ENCODE measurements around the gene DHTKD1.
"Not testable (repeated sequence)": the region's sequence is repeated elsewhere in the genome, so short reads cannot be mapped to it uniquely, and the experiment has no call there.

Gene DHTKD1

DNA sequence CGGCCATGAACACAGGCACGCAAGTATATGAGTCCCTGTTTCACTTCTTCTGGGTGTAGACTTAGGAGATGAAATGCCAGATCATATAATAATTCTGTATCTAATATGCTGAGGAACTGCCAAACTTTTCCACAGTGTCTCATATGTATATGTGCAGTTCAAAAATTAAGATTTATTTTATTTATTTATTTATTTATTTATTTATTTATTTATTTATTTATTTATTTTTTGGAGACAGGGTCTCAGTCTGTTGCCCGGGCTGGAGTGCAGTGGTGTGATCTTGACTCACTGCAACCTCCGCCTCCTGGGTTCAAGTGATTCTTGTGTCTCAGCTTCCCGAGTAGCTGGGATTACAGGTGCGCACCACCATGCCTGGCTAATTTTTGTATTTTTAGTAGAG, 102.8 kb downstream of the DHTKD1 start:
- H3K4me1 ChIP-seq (ENCODE audit: insufficient read depth, low read length); H3K9me3 ChIP-seq (ENCODE audit: low read length); H2AFZ ChIP-seq (ENCODE audit: low read depth, low read length); H3K4me3 ChIP-seq (ENCODE audit: low read length); H3K27me3 ChIP-seq (ENCODE audit: insufficient read depth, low read length): not testable (repeated sequence)
- peaks cover 63% of the 10 kb centered on the region for H3K36me3 ChIP-seq (ENCODE audit: insufficient read depth, low read length)
